Stimulated activated CD4-positive, alpha-beta T cell treated with anti-CD3 and anti-CD28 coated beads, Interleukin-1b, Interleukin-23, amount 100 ng/mL, for 1 hour (primary cell): ENCODE data around the gene CACNA1H.
"Not testable (repeated sequence)": the region's sequence is repeated elsewhere in the genome, so short reads cannot be mapped to it uniquely, and the experiment has no call there.

Experiments
- DNase-seq, 2 donors: peaks; one replicate each; pipeline ENCODE4 v3.0.0-alpha.2; 2020; ENCODE audit warnings: low read depth in 2 of 2

The CACNA1H gene

GRCh38 chr16:1255276-1256122, 102.6 kb downstream of the CACNA1H start, which contains the start of gene TPSD1:
Gene TPSD1 (plus strand): TSS chr16:1256069. CDS start chr16:1256281, 212 bp downstream.
- not testable (repeated sequence) for DNase-seq

DNA sequence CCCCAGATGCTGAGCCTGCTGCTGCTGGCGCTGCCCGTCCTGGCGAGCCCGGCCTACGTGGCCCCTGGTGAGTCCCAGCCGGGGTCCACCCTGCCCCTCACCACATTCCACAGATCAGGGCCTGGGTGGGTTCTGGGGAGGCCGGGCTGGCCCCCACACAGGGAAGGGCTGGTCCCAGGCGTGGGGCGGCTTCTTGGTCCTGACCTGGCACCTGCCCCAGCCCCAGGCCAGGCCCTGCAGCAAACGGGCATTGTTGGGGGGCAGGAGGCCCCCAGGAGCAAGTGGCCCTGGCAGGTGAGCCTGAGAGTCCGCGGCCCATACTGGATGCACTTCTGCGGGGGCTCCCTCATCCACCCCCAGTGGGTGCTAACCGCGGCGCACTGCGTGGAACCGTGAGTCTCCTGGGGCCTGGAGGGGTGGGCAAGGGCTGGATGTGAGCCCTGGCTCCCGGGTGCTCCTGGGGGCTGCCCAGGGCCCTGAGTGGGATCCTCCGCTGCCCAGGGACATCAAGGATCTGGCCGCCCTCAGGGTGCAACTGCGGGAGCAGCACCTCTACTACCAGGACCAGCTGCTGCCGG, 103.5 kb downstream of the CACNA1H start:
- not testable (repeated sequence) for DNase-seq

GRCh38 chr16:1256874-1257322, 104.0 kb downstream of the CACNA1H start:
- no peak for DNase-seq

DNA sequence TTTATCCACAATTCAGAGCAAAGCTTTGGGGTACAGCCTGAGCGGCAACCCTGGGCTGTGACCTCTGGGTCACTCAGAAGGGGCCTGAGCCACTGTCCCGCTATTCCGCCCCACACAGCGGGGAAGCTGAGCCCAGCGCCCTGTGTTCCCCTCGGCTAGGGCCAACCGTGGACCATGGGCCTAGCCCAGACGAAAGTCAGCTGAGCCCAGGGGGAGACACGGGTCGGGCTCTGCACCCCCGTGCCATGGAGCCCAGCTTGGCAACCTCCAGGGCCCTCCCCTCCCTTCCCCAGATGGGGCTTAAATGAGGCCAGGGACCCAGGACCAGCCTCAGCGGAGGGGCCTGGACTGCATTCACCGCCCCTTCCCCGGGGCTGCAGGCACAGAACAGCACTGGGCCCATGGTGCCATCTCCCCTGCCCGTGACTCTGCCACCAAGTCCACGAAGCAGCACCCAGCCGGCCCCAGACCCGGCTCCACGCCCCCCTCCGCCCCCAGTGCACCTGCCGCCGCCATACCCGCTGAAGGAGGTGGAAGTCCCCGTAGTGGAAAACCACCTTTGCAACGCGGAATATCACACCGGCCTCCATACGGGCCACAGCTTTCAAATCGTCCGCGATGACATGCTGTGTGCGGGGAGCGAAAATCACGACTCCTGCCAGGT, 104.8 kb downstream of the CACNA1H start:
- DNase-seq, result no peak

DNA sequence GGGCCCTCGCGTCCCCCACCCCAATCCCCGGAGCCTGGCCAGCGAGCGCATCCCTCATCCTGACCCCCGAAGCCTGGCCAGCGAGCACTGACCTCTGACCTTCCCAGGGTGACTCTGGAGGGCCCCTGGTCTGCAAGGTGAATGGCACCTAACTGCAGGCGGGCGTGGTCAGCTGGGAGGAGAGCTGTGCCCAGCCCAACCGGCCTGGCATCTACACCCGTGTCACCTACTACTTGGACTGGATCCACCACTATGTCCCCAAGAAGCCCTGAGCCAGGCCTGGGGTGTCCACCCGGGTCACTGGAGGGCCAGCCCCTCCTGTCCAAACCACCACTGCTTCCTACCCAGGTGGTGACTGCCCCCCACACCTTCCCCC, 105.3 kb downstream of the CACNA1H start:
- no peak for DNase-seq

DNA sequence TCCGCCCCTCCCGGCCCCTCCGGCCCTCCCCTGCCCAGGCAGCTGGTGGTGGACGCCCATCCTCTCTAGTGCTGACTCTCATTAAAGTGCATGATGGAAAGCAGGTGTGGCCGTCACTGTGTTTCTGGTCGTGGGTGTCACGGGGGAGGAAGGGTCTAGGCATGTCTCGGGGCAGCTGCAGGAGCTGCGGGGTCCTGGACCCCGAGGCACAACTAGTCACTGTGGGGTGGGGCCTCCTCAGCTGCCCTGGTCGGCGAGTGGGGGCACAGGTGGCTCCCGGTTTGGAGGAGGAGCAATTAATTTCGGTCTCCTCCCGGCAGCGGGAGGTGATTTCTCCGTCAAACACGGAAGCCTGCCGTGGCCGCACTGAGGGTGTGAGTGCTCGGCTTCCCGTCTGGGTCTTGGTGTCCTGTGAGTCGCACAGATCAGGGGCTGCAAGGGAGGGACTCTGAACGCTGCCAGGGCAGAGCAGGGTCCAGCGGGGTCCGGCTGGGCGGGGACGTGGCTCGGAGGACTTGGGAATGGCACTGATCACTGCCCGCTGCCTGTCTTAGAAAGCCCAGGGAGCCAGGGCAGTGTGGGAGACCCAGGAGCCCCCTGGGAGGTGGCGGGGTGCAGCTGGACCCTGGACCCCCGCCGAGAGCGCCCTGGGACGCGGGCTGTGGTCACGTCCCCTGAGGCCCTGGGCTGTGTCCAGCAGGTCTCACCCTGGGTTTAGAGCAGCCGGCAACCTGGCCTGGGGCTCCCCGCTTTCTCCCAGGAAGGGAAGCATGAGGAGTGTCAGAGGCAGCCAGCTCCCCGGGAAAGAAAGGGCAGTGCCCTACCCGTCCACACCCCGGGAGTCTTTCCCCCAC, 106.2 kb downstream of the CACNA1H start:
- no peak for DNase-seq

GRCh38 chr16:1259760-1260068, 106.8 kb downstream of the CACNA1H start:
- DNase-seq, result no peak

GRCh38 chr16:1260101-1260680, 107.3 kb downstream of the CACNA1H start:
- DNase-seq, result no peak

GRCh38 chr16:1261131-1261892, 108.4 kb downstream of the CACNA1H start:
- no peak for DNase-seq

DNA sequence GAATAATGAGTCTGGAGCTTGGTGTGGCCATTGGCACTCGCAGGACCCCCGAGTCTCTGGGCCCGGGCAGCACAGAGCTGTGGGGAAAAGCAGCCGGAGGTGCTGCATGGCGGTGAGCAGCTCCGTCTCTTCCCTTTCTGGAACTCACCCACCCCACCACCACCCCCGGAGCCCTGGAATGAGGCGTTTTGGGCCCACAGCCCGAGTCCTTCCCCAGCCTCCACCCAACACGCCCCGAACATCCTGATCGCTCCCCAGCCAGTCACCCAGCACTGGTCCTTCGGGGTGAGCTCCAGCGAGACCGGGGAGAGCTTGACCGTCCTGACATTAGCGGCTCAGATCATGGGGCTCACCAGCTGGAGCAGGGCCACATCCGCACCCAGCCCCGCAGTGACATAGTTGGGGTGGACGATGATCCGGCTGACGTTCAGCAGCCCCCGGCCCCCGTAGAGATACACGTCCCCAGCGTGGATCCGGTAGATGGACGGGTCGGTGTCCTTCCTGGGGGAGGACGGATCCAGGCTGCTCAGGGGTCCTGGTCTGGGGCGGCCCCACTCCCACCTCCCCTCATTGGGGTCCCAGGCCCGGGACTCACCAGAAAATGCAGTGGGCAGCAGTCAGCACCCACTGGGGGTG, 109.4 kb downstream of the CACNA1H start:
- no peak for DNase-seq

- no peak for DNase-seq
Measured at GRCh38 chr16:1262846-1263221, 109.9 kb downstream of the CACNA1H start.

DNA sequence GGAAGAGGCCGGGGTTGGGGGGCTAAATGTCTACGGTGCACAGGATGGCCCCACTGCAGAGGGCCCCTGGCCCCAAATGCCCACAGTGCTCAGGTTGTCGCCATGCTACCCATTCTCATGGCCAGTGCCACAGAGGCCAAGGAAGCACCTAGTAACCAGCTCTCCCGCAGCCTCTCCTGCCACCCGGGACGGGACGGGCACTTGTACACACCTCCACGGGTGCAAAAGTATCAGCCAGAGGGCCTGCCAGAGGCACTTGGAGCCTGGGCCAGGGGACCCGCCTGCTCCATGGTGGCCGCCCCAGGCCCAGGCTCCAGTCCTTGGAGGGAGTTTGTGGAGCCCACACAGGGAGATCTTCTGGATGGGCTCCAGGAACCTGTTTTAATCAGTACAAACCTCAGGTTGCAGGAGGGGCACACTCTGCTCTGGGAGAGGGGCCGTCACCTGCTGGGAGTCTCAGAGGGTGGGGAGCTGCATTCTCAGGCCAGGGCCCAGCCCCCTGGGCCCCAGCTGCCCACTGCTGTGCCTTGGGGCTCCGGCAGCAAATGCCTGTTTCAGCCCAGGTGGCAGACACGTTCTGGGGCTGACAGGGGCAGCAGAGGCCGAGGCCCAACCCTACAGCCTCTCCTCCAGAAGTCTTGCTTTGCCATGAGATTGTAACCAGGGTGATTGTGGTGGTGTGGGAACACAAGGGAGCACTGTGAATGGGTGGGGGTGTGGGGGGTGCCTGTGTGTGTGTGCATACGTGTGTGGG, 110.9 kb downstream of the CACNA1H start:
- DNase-seq, result no peak

DNA sequence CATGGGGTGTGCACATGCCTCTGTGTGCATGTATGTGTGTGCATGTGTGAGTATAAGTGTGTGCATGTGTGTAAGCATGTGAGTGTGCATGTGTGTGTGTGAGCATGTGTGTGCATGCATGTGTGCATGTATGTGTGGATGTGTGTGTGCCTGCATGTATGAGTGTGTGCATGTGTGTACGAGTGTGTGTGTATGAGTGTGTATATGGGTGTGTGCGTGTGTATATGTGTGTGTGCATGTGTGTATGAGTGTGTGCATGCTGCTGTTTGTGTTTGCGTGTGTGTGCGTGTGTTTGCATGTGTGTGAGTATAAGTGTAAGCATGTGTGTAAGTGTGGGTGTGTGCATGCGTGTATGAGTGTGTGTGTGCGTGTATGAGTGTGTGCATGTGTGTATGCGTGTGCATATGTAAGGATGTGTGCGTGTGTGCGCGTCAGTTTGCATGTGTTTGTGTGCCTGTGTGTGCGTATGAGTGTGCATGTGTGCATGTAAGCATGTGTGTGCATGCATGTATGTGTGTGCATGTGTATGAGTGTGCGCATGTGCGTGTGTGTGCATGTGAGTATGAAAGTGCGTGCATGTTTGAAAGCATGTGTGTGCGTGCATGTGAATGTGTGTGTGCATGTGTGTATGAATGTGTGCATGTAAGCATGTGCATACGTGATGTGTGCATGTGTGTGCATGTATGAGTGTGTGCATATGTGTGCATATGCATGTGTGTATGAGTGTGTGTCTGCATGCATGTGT, 111.6 kb downstream of the CACNA1H start:
- DNase-seq, result no peak

- no peak for DNase-seq
Measured at GRCh38 chr16:1265090-1265630, 112.3 kb downstream of the CACNA1H start.

GRCh38 chr16:1265826-1266225, 112.9 kb downstream of the CACNA1H start:
- no peak for DNase-seq

- not testable (repeated sequence) for DNase-seq
Measured at GRCh38 chr16:1269418-1269817, 116.5 kb downstream of the CACNA1H start.

DNA sequence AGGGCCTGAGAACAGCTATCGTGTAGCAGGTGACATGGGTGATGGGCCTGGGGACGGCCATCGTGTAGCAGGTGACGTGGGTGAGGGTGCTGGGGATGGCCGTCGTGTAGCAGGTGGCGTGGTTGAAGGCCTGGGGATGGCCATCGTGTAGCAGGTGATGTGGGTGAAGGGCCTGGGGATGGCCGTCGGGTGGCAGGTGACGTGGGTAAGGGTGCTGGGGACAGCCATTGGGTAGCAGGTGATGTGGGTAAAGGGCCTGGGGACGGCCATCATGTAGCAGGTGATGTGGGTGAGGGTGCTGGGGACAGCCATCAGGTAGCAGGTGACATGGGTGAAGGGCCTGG, 118.4 kb downstream of the CACNA1H start:
- no peak for DNase-seq
